ENCODE results near the gene SLC7A11.

GRCh38 chr4:138209094-138209493 is 33.1 kb downstream of the SLC7A11 start:
- TF ChIP-seq GATA3 (IDR thresholded peaks at IDR 0.05; ENCODE audit: low read depth, low read length) (no peak), GATA2 (IDR thresholded peaks at IDR 0.05; ENCODE audit: low read depth, low read length) (no peak)
